ENCODE results near the gene CEACAM3. TPM values are rescaled to one million over a fixed set of nuclear protein-coding genes. Genes with fewer than 3 reads are reported as not detected.

CEACAM3 gene
- total RNA-seq, 2 donors from 2014 or later, result 1.1 to 2.8 TPM

- Histone ChIP-seq H3K36me3 (no peaks in the 10 kb centered on the region), H3K27me3 (peaks cover 5% of the 10 kb centered on the region), H3K9me3 (no peaks in the 10 kb centered on the region), H3K9ac (ENCODE audit: low read depth in 2 of 2, low read length in 2 of 2) (no peak overlapping the region), H3K4me3 (no peak overlapping the region), H3K4me1 (no peaks in the 10 kb centered on the region), H3K27ac (no peak overlapping the region)
- no peak for DNase-seq
- intact Hi-C loops (cut with DNase I), result no loop called here
- TF ChIP-seq CTCF (IDR thresholded peaks at IDR 0.05), result no peak
These were observed 54.0 kb downstream of the CEACAM3 start for GRCh38 chr19:41850381-41850780.

- DNase-seq, result no peak
- Histone ChIP-seq H3K27ac (no peak overlapping the region), H3K36me3 (no peaks in the 10 kb centered on the region), H3K9me3 (no peaks in the 10 kb centered on the region), H3K9ac (ENCODE audit: low read depth in 2 of 2, low read length in 2 of 2) (no peak overlapping the region), H3K4me3 (no peak overlapping the region), H3K27me3 (peaks cover 5% of the 10 kb centered on the region), H3K4me1 (no peaks in the 10 kb centered on the region)
- intact Hi-C loops (cut with DNase I), result no loop called here
- no peak for TF ChIP-seq CTCF (IDR thresholded peaks at IDR 0.05)
These were observed 55.1 kb downstream of the CEACAM3 start for GRCh38 chr19:41851456-41851855.

GRCh38 chr19:41853344-41853743 lies 57.0 kb downstream of the CEACAM3 start:
- no peaks in the 10 kb centered on the region for H3K9me3 ChIP-seq
- no peak overlapping the region for H3K9ac ChIP-seq (ENCODE audit: low read depth in 2 of 2, low read length in 2 of 2)
- TF ChIP-seq CTCF (IDR thresholded peaks at IDR 0.05), result no peak
- no peak overlapping the region for H3K27ac ChIP-seq
- no peak for DNase-seq
- intact Hi-C loops (cut with DNase I), result no loop called here
- H3K4me3 ChIP-seq, result no peak overlapping the region
- H3K36me3 ChIP-seq, result no peaks in the 10 kb centered on the region
- no peaks in the 10 kb centered on the region for H3K4me1 ChIP-seq
- H3K27me3 ChIP-seq, result peaks cover 5% of the 10 kb centered on the region

- no peak overlapping the region for H3K9ac ChIP-seq (ENCODE audit: low read depth in 2 of 2, low read length in 2 of 2)
- H3K4me3 ChIP-seq, result no peak overlapping the region
- no peaks in the 10 kb centered on the region for H3K36me3 ChIP-seq
- H3K9me3 ChIP-seq, result no peaks in the 10 kb centered on the region
- TF ChIP-seq CTCF (IDR thresholded peaks at IDR 0.05), result no peak
- no peak overlapping the region for H3K27ac ChIP-seq
- H3K27me3 ChIP-seq, result peaks cover 5% of the 10 kb centered on the region
- intact Hi-C loops (cut with DNase I), result no loop called here
- no peaks in the 10 kb centered on the region for H3K4me1 ChIP-seq
- DNase-seq, result no peak
These were observed 57.4 kb downstream of the CEACAM3 start for GRCh38 chr19:41853768-41854167.

GRCh38 chr19:41859213-41859617 lies 62.8 kb downstream of the CEACAM3 start:
- Histone ChIP-seq H3K27me3 (no peaks in the 10 kb centered on the region), H3K9ac (ENCODE audit: low read depth in 2 of 2, low read length in 2 of 2) (peak overlapping the region; percentile 4 to 98), H3K36me3 (peaks cover 14% of the 10 kb centered on the region), H3K4me3 (peak overlapping the region; percentile 86), H3K27ac (peak overlapping the region; percentile 97), H3K9me3 (no peaks in the 10 kb centered on the region), H3K4me1 (peaks cover 11% of the 10 kb centered on the region)
- intact Hi-C loops (cut with DNase I), result no loop called here
- TF ChIP-seq CTCF (IDR thresholded peaks at IDR 0.05), result no peak
- DNase-seq, result no peak

Measured in colonic mucosa (tissue), 4 donors.